DOHH2 (cell line): ENCODE measurements around the gene LINS1.

Experiments used
- H3F3A ChIP-seq: fragments of 200-600 bp; sonication (generic), shearing (Covaris generic); 2 replicates; pipeline ENCODE4 v1.6.0; 2016; ENCODE audit warnings: antibody characterized with exemption, mild to moderate bottlenecking; ENCODE audit not compliant: control insufficient read depth, insufficient read depth
- H3K27ac ChIP-seq: fragments of 200-600 bp; sonication (generic); 2 replicates; pipeline ENCODE4 v1.5.1; 2014; ENCODE audit warnings: low read depth, mild to moderate bottlenecking, low read length, moderate library complexity
- H3K27me3 ChIP-seq: fragments of 200-600 bp; sonication (generic); 2 replicates; pipeline ENCODE4 v1.6.1; 2014; ENCODE audit warnings: mild to moderate bottlenecking, low read length, mixed read lengths; ENCODE audit not compliant: control insufficient read depth
- H3K36me3 ChIP-seq: fragments of 200-600 bp; sonication (generic); 2 replicates; pipeline ENCODE4 v1.6.1; 2014; ENCODE audit warnings: mild to moderate bottlenecking, low read length, moderate library complexity, mixed read lengths; ENCODE audit not compliant: control insufficient read depth
- H3K4me1 ChIP-seq: fragments of 200-600 bp; sonication (generic); 2 replicates; pipeline ENCODE4 v1.6.1; 2014; ENCODE audit warnings: mild to moderate bottlenecking, low read length, mixed read lengths; ENCODE audit not compliant: control insufficient read depth
- H3K4me2 ChIP-seq: fragments of 200-600 bp; sonication (generic); 2 replicates; pipeline ENCODE4 v1.6.0; 2014; ENCODE audit warnings: mild to moderate bottlenecking, low read length, moderate library complexity
- H3K4me3 ChIP-seq: fragments of 200-600 bp; sonication (generic); 2 replicates; pipeline ENCODE4 v1.5.1; 2014; ENCODE audit warnings: mild to moderate bottlenecking, low read length, mixed read lengths
- H3K79me2 ChIP-seq: fragments of 200-600 bp; sonication (generic); 2 replicates; pipeline ENCODE4 v1.6.1; 2014; ENCODE audit warnings: mild to moderate bottlenecking, low read length, mixed read lengths; ENCODE audit not compliant: control insufficient read depth
- H3K9me2 ChIP-seq: fragments of 200-600 bp; sonication (generic); replicated peaks from 2 replicates; pipeline ENCODE4 v1.6.1; 2014; ENCODE audit warnings: mild to moderate bottlenecking, low read length, mixed read lengths; ENCODE audit not compliant: control insufficient read depth
- H3K9me3 ChIP-seq: fragments of 200-600 bp; sonication (generic); 2 replicates; pipeline ENCODE4 v1.6.1; 2014; ENCODE audit warnings: antibody characterized with exemption, low read length, mixed read lengths; ENCODE audit not compliant: control insufficient read depth, insufficient read depth
- H4K20me1 ChIP-seq: fragments of 200-600 bp; sonication (generic); 2 replicates; pipeline ENCODE4 v1.6.0; 2014; ENCODE audit warnings: low read depth, mild to moderate bottlenecking, antibody characterized with exemption, low read length, moderate library complexity; ENCODE audit not compliant: control insufficient read depth, insufficient read depth
- CTCF ChIP-seq: fragments of 200-600 bp; sonication (generic); IDR thresholded peaks from one replicate; pipeline ENCODE4 v1.5.1; 2014; ENCODE audit warnings: antibody characterized with exemption, mild to moderate bottlenecking, low read depth, low read length; ENCODE audit not compliant: poor library complexity, severe bottlenecking
- EZH2phosphoT487 ChIP-seq: fragments of 200-600 bp; sonication (generic); IDR thresholded peaks from 2 replicates; pipeline ENCODE4 v1.6.1; 2017; ENCODE audit warnings: borderline replicate concordance, mild to moderate bottlenecking, antibody characterized with exemption, low read length, moderate library complexity, mixed read lengths

The LINS1 gene

GRCh38 chr15:100588638-100589242 is 13.2 kb downstream of the LINS1 start:
- Histone ChIP-seq H3K9me3 (peaks cover 23% of the 10 kb centered on the region), H3K79me2 (peaks cover 56% of the 10 kb centered on the region), H3K27ac (no peak overlapping the region), H4K20me1 (no peaks in the 10 kb centered on the region), H3K36me3 (0 out of 2 replicates have a peak, but pooled peaks cover 5% of the 10 kb centered on the region), H3K27me3 (no peaks in the 10 kb centered on the region), H3F3A (no peaks in the 10 kb centered on the region), H3K4me3 (no peak overlapping the region), H3K9me2 (no peaks in the 10 kb centered on the region), H3K4me2 (no peak overlapping the region), H3K4me1 (no peaks in the 10 kb centered on the region)
- TF ChIP-seq CTCF: no peak
- no peak for TF ChIP-seq EZH2phosphoT487

- Histone ChIP-seq H4K20me1 (no peaks in the 10 kb centered on the region), H3K4me1 (no peaks in the 10 kb centered on the region), H3K79me2 (peaks cover 8% of the 10 kb centered on the region), H3K4me2 (no peak overlapping the region), H3F3A (no peaks in the 10 kb centered on the region), H3K4me3 (no peak overlapping the region), H3K36me3 (no peaks in the 10 kb centered on the region; the same call in 1 of the 2 replicates), H3K27ac (no peak overlapping the region), H3K27me3 (no peaks in the 10 kb centered on the region), H3K9me2 (no peaks in the 10 kb centered on the region), H3K9me3 (no peaks in the 10 kb centered on the region)
- TF ChIP-seq CTCF: no peak
- no peak for TF ChIP-seq EZH2phosphoT487
These were observed 21.6 kb downstream of the LINS1 start for GRCh38 chr15:100580414-100580813.

GRCh38 chr15:100573526-100573925 is 28.5 kb downstream of the LINS1 start:
- Histone ChIP-seq H3K9me2 (no peaks in the 10 kb centered on the region), H3K27me3 (no peaks in the 10 kb centered on the region), H3K4me1 (no peaks in the 10 kb centered on the region), H3K79me2 (no peaks in the 10 kb centered on the region), H3K36me3 (peaks cover 37% of the 10 kb centered on the region), H3K4me2 (no peak overlapping the region), H3K9me3 (no peaks in the 10 kb centered on the region), H3F3A (no peaks in the 10 kb centered on the region), H3K27ac (no peak overlapping the region), H3K4me3 (no peak overlapping the region), H4K20me1 (no peaks in the 10 kb centered on the region)
- no peak for TF ChIP-seq CTCF
- no peak for TF ChIP-seq EZH2phosphoT487
